HepG2 (cell line): Measurements from ENCODE around the gene LMF2. TPM values are rescaled to one million over a fixed set of nuclear protein-coding genes. Genes with fewer than 3 reads are reported as not detected.

Source experiments
- ETS1 ChIP-seq: sonication (generic); formaldehyde crosslinking; IDR thresholded peaks from 2 replicates; pipeline ENCODE4 v1.4.0; 2020; ENCODE audit warnings: missing genetic modification reagents
- FOXK2 ChIP-seq: fragments of 450-650 bp; IDR thresholded peaks from 2 replicates; pipeline ENCODE4 v1.6.1; 2016
- HNF1B ChIP-seq: sonication (generic); formaldehyde crosslinking; IDR thresholded peaks from 2 replicates; pipeline ENCODE4 v1.5.1; 2020; ENCODE audit warnings: mild to moderate bottlenecking, moderate library complexity, missing genetic modification reagents
- NKX3-1 ChIP-seq: sonication (generic); formaldehyde crosslinking; IDR thresholded peaks from 2 replicates; pipeline ENCODE4 v1.5.0; 2020; ENCODE audit warnings: missing genetic modification reagents
- NR2F1 ChIP-seq, 2 experiments: fragments of 450-650 bp in 1 of 2; formaldehyde crosslinking in 1 of 2; IDR thresholded peaks; 2 replicates each; pipeline versions ENCODE4 v1.5.0 to v1.6.1; 2016 to 2020; ENCODE audit warnings: mild to moderate bottlenecking in 1 of 2, missing compliant biosample characterization in 1 of 2, missing genetic modification reagents in 1 of 2, moderate library complexity in 1 of 2
- SCMH1 ChIP-seq: sonication (generic); formaldehyde crosslinking; IDR thresholded peaks from 2 replicates; pipeline ENCODE4 v1.9.0; 2021; ENCODE audit warnings: missing genetic modification reagents, mild to moderate bottlenecking, borderline replicate concordance
- ZBTB40 ChIP-seq, 2 experiments: fragments of 450-650 bp in 1 of 2; sonication (generic) in 1 of 2; formaldehyde crosslinking in 1 of 2; IDR thresholded peaks; 2 replicates each; pipeline versions ENCODE4 v1.6.1 to v1.8.0; 2016 to 2022; ENCODE audit warnings: antibody characterized with exemption in 1 of 2, mild to moderate bottlenecking in 1 of 2, missing genetic modification reagents in 1 of 2
- ZMYM4 ChIP-seq: sonication (generic); formaldehyde crosslinking; IDR thresholded peaks from 2 replicates; pipeline ENCODE4 v1.8.1; 2023; ENCODE audit warnings: mild to moderate bottlenecking, missing genetic modification reagents
- ZNF597 ChIP-seq: sonication (generic); formaldehyde crosslinking; IDR thresholded peaks from 2 replicates; pipeline ENCODE4 v1.5.0; 2020; ENCODE audit warnings: missing genetic modification reagents
- polyA plus RNA-seq, 8 experiments: library from polyadenylated mRNA; depleted of rRNA in 3 of 8; stranded (reverse) in 7 of 8; unstranded in 1 of 8; fragments of >200 nt; fragmentation: Illumina TruSeq in 4 of 8; extraction: Trizol in 4 of 8; gene quantifications; 2 replicates each; pipeline versions ENCODE4 v1.2.1 to v1.2.3, GENCODE V29; 2011 to 2016; ENCODE audit warnings: low read depth in 4 of 8, missing spikeins in 1 of 8, mixed read lengths in 1 of 8; ENCODE audit not compliant: insufficient read depth in 1 of 8
- total RNA-seq, 5 experiments: library from RNA; depleted of rRNA; stranded (reverse); fragments of >200 nt; fragmentation: Illumina TruSeq; extraction: Trizol; gene quantifications; 2 replicates each; pipeline ENCODE4 v1.2.3, GENCODE V29; 2016; ENCODE audit warnings: low read depth in 1 of 5

LMF2 gene
- total and polyA plus RNA-seq, 2 of the 13 experiments (the other 11 are each of a cell fraction or from before 2014, with no cell fraction given): 23.3 to 30.6 TPM

- TF ChIP-seq FOXK2 (no peak), NKX3-1 (CRISPR knock-in tag) (peak; percentile 27; the same call in 1 of the 2 replicates), NR2F1 (CRISPR knock-in tag; IDR thresholded peaks at IDR 0.05) (no peak; a peak in 1 of 4 replicates), ZBTB40 (IDR thresholded peaks at IDR 0.05) (no peak), ZBTB40 (CRISPR knock-in tag; IDR thresholded peaks at IDR 0.05) (no peak; the same call in 1 of the 2 replicates), ETS1 (no peak; the same call in 1 of the 2 replicates), ZMYM4 (peak; percentile 63), ZNF597 (CRISPR knock-in tag) (no peak), HNF1B (CRISPR knock-in tag) (peak; percentile 87), SCMH1 (CRISPR knock-in tag) (no peak)
Measured at GRCh38 chr22:50525104-50525857, 17.8 kb upstream of the LMF2 start, which contains the start of gene SCO2 (continued).
